Neuronal stem cell (in vitro differentiated cells): ENCODE results near the gene TMEM255B.
"Not testable (repeated sequence)": the region's sequence is repeated elsewhere in the genome, so short reads cannot be mapped to it uniquely, and the experiment has no call there.

Experiments used
- DNase-seq: peaks from one replicate; pipeline ENCODE4 v3.0.0-alpha.2; 2013; ENCODE audit warnings: low spot score
- H2AFZ ChIP-seq: one replicate; pipeline ENCODE4 v1.6.1; 2013; ENCODE audit warnings: mild to moderate bottlenecking, low read length, inconsistent platforms
- H2AK5ac ChIP-seq: 2 replicates; pipeline ENCODE4 v1.6.1; 2013; ENCODE audit warnings: low read depth, mild to moderate bottlenecking, inconsistent platforms, low read length, moderate library complexity, mixed read lengths
- H2BK120ac ChIP-seq: 2 replicates; pipeline ENCODE4 v1.6.1; 2013; ENCODE audit warnings: low read depth, mild to moderate bottlenecking, inconsistent platforms, low read length, moderate library complexity, mixed read lengths
- H2BK12ac ChIP-seq: one replicate; pipeline ENCODE4 v1.6.1; 2013; ENCODE audit warnings: low read length, inconsistent platforms
- H2BK15ac ChIP-seq: 2 replicates; pipeline ENCODE4 v1.6.1; 2013; ENCODE audit warnings: mild to moderate bottlenecking, low read length, inconsistent platforms, mixed read lengths
- H2BK5ac ChIP-seq: one replicate; pipeline ENCODE4 v1.6.1; 2013; ENCODE audit warnings: inconsistent platforms, mild to moderate bottlenecking, low read length, moderate library complexity
- H3K14ac ChIP-seq: one replicate; pipeline ENCODE4 v1.6.1; 2013; ENCODE audit warnings: low read length, inconsistent platforms
- H3K18ac ChIP-seq: 2 replicates; pipeline ENCODE4 v1.6.1; 2013; ENCODE audit warnings: low read length, inconsistent platforms
- H3K23ac ChIP-seq: 2 replicates; pipeline ENCODE4 v1.6.1; 2013; ENCODE audit warnings: low read depth, mild to moderate bottlenecking, mixed read lengths, low read length, inconsistent platforms; ENCODE audit not compliant: poor library complexity
- H3K27ac ChIP-seq: replicated peaks from 3 replicates; pipeline ENCODE4 v1.5.1; 2013; ENCODE audit warnings: low read length, inconsistent platforms
- H3K27me3 ChIP-seq, 3 experiments: 2 replicates each; pipeline ENCODE4 v1.6.1; 2013; ENCODE audit warnings: low read length in 3 of 3, mild to moderate bottlenecking in 2 of 3, inconsistent platforms in 1 of 3, low read depth in 1 of 3, mixed read lengths in 1 of 3, moderate library complexity in 1 of 3; ENCODE audit not compliant: control insufficient read depth in 3 of 3, insufficient read depth in 3 of 3
- H3K36me3 ChIP-seq, 2 donors: replicated peaks in 1 of 2; 2 replicates each; pipeline ENCODE4 v1.6.1; 2013; ENCODE audit warnings: low read length in 2 of 2; ENCODE audit not compliant: control insufficient read depth in 2 of 2, insufficient read depth in 2 of 2
- H3K4ac ChIP-seq: 2 replicates; pipeline ENCODE4 v1.6.1; 2013; ENCODE audit warnings: inconsistent platforms, mild to moderate bottlenecking, low read length, moderate library complexity
- H3K4me1 ChIP-seq, 2 donors: 1 replicate in 1 of 2; 2 replicates in 1 of 2; pipeline ENCODE4 v1.6.1; 2013; ENCODE audit warnings: low read length in 2 of 2, low read depth in 1 of 2; ENCODE audit not compliant: control insufficient read depth in 2 of 2, insufficient read depth in 1 of 2
- H3K4me2 ChIP-seq: one replicate; pipeline ENCODE4 v1.6.1; 2013; ENCODE audit warnings: mild to moderate bottlenecking, low read length, inconsistent platforms; ENCODE audit not compliant: insufficient read depth, poor library complexity, severe bottlenecking
- H3K4me3 ChIP-seq, 2 donors: 2 replicates each; pipeline ENCODE4 v1.5.1; 2013; ENCODE audit warnings: low read length in 2 of 2, mild to moderate bottlenecking in 2 of 2, inconsistent platforms in 1 of 2, moderate library complexity in 1 of 2
- H3K79me1 ChIP-seq: one replicate; pipeline ENCODE4 v1.6.1; 2013; ENCODE audit warnings: low read depth, mild to moderate bottlenecking, inconsistent platforms, low read length, moderate library complexity
- H3K9ac ChIP-seq: one replicate; pipeline ENCODE4 v1.6.1; 2013; ENCODE audit warnings: mild to moderate bottlenecking, low read depth, low read length, inconsistent platforms; ENCODE audit not compliant: poor library complexity
- H3K9me3 ChIP-seq, 2 donors: replicated peaks in 1 of 2; 2 replicates each; pipeline versions ENCODE3 to v1.6.1; 2013; ENCODE audit warnings: low read length in 2 of 2, mild to moderate bottlenecking in 2 of 2, inconsistent platforms in 1 of 2, low read depth in 1 of 2, mixed read lengths in 1 of 2, moderate library complexity in 1 of 2; ENCODE audit not compliant: control insufficient read depth in 2 of 2, insufficient read depth in 1 of 2
- H4K8ac ChIP-seq: one replicate; pipeline ENCODE4 v1.6.1; 2013; ENCODE audit warnings: low read depth, mild to moderate bottlenecking, inconsistent platforms, low read length, moderate library complexity
- H4K91ac ChIP-seq: one replicate; pipeline ENCODE4 v1.6.1; 2013; ENCODE audit warnings: low read length, low read depth, mild to moderate bottlenecking, inconsistent platforms; ENCODE audit not compliant: poor library complexity
- WGBS, 2 donors: extraction: QIAGEN DNeasy Blood & Tissue Kit; methylation state at CpG; one replicate each; pipeline ENCODE4 v1.1.7; 2013; ENCODE audit warnings: missing lambda C conversion rate in 2 of 2, mixed read lengths in 1 of 2; ENCODE audit not compliant: insufficient read length in 2 of 2, insufficient replicate concordance in 1 of 2; ENCODE audit errors: extremely low coverage in 2 of 2; 5-methylcytosine and 5-hydroxymethylcytosine counted together

The TMEM255B gene

DNA sequence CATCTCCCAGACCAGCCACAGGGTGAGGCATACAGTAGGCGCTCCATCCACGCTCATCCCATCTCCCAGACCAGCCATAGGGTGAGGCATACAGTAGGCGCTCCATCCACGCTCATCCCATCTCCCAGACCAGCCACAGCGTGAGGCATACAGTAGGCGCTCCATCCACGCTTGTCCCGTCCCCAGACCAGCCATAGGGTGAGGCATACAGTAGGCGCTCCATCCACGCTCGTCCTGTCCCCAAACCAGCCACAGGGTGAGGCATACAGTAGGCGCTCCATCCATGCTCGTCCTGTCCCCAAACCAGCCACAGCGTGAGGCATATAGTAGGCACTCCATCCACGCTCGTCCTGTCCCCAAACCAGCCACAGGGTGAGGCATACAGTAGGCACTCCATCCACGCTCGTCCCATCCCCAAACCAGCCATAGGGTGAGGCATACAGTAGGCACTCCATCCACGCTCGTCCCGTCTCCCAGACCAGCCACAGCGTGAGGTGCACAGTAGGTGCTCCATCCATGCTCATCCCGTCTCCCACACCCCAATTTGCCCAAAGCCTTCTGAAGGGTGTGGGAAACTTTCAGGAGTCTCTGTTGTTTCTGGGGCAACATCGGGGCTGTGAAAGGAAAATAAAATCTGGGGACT lies 13.4 kb upstream of the TMEM255B start:
- H3K36me3 ChIP-seq, H4K91ac ChIP-seq, H2BK12ac ChIP-seq, H3K9me3 ChIP-seq, H3K27ac ChIP-seq, DNase-seq, H2AK5ac ChIP-seq, H2AFZ ChIP-seq, H3K23ac ChIP-seq, H3K4me3 ChIP-seq, H2BK15ac ChIP-seq, H2BK5ac ChIP-seq, H3K79me1 ChIP-seq, H3K4ac ChIP-seq, H3K4me1 ChIP-seq, H3K14ac ChIP-seq, H4K8ac ChIP-seq, H3K4me2 ChIP-seq, H2BK120ac ChIP-seq: not testable (repeated sequence)
- H3K27me3 ChIP-seq: peaks cover 0 to 12% (median 2%) of the 10 kb centered on the region in 3 experiments
- peak overlapping the region; percentile 64 for H3K9ac ChIP-seq
- WGBS, 2 donors: no CpG with 5 or more reads among the region's 24 CpGs
- peak overlapping the region; percentile 40 for H3K18ac ChIP-seq

DNA sequence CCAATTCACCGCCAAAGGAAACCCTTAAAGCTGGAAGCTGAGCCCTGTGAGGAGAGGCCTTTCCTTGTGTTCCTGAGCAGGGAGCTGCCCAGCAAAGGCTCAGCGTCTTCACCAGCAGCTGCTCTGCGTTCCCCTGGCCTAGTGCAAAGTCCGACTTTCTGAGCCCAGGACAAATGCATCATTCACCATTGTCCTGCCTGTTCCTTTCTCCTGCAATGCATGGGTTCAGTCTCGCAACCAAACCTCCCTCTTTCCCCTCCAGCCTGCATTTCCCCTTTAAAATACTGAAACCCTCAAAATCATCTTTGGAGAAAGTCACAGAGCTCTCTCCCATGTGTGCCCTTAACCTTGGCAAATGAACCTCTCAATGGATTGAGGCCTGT lies 12.9 kb upstream of the TMEM255B start:
- H3K4me3 ChIP-seq: no peak overlapping the region
- peaks cover 0 to 12% (median 5%) of the 10 kb centered on the region in 3 experiments for H3K27me3 ChIP-seq
- H3K23ac ChIP-seq: no peak overlapping the region
- no peak overlapping the region for H2AFZ ChIP-seq
- no peak overlapping the region for H2BK5ac ChIP-seq
- peaks cover 0 to 6% of the 10 kb centered on the region in 2 donors for H3K36me3 ChIP-seq
- no peak overlapping the region for H2BK120ac ChIP-seq
- no peak overlapping the region for H2AK5ac ChIP-seq
- peaks cover 2% of the 10 kb centered on the region for H3K79me1 ChIP-seq
- no CpG with 5 or more reads among the region's 5 CpGs for WGBS, 2 donors
- no peak overlapping the region for H3K14ac ChIP-seq
- H2BK12ac ChIP-seq: no peak overlapping the region
- H3K4me1 ChIP-seq: peaks cover 0 to 10% of the 10 kb centered on the region in 2 donors
- DNase-seq: no peak
- H3K4me2 ChIP-seq: no peak overlapping the region
- no peak overlapping the region for H4K8ac ChIP-seq
- no peak overlapping the region for H4K91ac ChIP-seq
- H3K27ac ChIP-seq: no peak overlapping the region
- H3K4ac ChIP-seq: no peak overlapping the region
- no peak overlapping the region for H2BK15ac ChIP-seq
- H3K18ac ChIP-seq: no peak overlapping the region
- no peak overlapping the region for H3K9ac ChIP-seq
- peaks cover 7 to 8% of the 10 kb centered on the region in 2 donors for H3K9me3 ChIP-seq

DNA sequence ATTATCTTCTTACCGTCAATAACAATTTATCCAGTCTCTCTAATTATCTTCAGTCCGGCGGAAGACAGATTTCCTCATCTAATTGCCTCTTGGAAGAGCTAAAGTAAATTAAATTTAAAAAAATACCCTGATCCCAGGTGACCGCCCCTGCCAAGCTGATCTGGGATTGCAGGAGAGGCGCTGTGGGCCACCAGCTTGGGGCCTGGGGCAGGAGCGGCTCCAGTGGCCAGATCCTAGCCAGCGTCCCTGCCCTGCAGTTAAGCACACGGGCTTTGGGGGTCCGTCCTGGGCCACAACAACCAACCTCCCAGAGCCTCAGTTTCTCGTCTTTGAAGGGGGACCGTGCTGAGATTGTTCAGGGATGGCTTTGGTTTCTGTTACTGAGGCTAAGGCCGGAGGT lies 12.4 kb upstream of the TMEM255B start:
- no peak overlapping the region for H4K8ac ChIP-seq
- H2BK120ac ChIP-seq: no peak overlapping the region
- H3K27me3 ChIP-seq: peaks cover 0 to 12% (median 5%) of the 10 kb centered on the region in 3 experiments
- no peak overlapping the region for H3K4me2 ChIP-seq
- H3K36me3 ChIP-seq: peaks cover 0 to 6% of the 10 kb centered on the region in 2 donors
- no peak overlapping the region for H3K4ac ChIP-seq
- no peak overlapping the region for H2AFZ ChIP-seq
- H3K18ac ChIP-seq: no peak overlapping the region
- no peak for DNase-seq
- H2BK12ac ChIP-seq: no peak overlapping the region
- H3K4me3 ChIP-seq: no peak overlapping the region
- peaks cover 2% of the 10 kb centered on the region for H3K79me1 ChIP-seq
- no peak overlapping the region for H2BK15ac ChIP-seq
- no peak overlapping the region for H2AK5ac ChIP-seq
- peaks cover 0 to 10% of the 10 kb centered on the region in 2 donors for H3K4me1 ChIP-seq
- no peak overlapping the region for H4K91ac ChIP-seq
- no peak overlapping the region for H3K23ac ChIP-seq
- no peak overlapping the region for H3K14ac ChIP-seq
- H2BK5ac ChIP-seq: no peak overlapping the region
- WGBS, 2 donors: no CpG with 5 or more reads among the region's 12 CpGs
- H3K9ac ChIP-seq: no peak overlapping the region
- peaks cover 9% of the 10 kb centered on the region in 2 donors for H3K9me3 ChIP-seq
- no peak overlapping the region for H3K27ac ChIP-seq

DNA sequence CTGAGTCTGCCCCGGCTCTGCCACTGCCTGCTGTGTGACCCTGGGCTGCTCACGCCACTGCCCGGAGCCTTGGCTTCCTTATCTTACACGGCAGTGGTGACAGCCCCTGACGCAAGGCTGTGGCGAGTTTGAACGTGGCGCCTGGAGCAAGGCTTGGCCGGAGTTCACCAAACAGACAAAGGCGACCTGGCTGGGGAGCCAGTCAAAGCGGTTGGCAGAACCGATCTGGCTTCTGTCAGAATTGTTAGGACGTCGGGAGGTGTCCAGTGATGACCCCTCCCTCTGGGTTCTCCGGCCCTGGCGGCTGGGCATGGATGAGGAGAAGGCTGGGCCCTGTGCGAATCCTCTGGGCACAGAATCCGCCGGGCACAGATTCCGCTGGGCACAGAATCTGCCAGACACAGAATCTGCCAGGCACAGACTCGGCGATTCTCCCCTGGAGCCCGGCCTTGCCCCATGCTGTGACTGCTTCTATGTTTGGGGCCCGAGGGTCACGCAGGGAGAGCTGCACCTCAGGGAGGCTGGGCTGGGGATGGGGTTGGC lies 11.7 kb upstream of the TMEM255B start:
- no peak overlapping the region for H3K4me3 ChIP-seq
- H2AK5ac ChIP-seq: peak overlapping the region; percentile 83
- peak overlapping the region; percentile 51 for H3K14ac ChIP-seq
- WGBS, 2 donors: no CpG with 5 or more reads among the region's 25 CpGs
- H2BK15ac ChIP-seq: no peak overlapping the region
- H3K9me3 ChIP-seq: peaks cover 9% of the 10 kb centered on the region in 2 donors
- no peak overlapping the region for H4K91ac ChIP-seq
- H3K27ac ChIP-seq: no peak overlapping the region
- peaks cover 2% of the 10 kb centered on the region for H3K79me1 ChIP-seq
- H3K4me2 ChIP-seq: no peak overlapping the region
- H2BK120ac ChIP-seq: no peak overlapping the region
- H2BK5ac ChIP-seq: peak overlapping the region; percentile 48
- H3K36me3 ChIP-seq: peaks cover 0 to 6% of the 10 kb centered on the region in 2 donors
- H3K9ac ChIP-seq: no peak overlapping the region
- peaks cover 0 to 12% (median 5%) of the 10 kb centered on the region in 3 experiments for H3K27me3 ChIP-seq
- H2BK12ac ChIP-seq: no peak overlapping the region
- DNase-seq: no peak
- no peak overlapping the region for H2AFZ ChIP-seq
- peak overlapping the region; percentile 74 for H3K23ac ChIP-seq
- peak overlapping the region; percentile 25 for H3K4ac ChIP-seq
- peak overlapping the region; percentile 65 for H3K18ac ChIP-seq
- H3K4me1 ChIP-seq: peaks cover 0 to 8% of the 10 kb centered on the region in 2 donors
- no peak overlapping the region for H4K8ac ChIP-seq
